H1 (cell line): ENCODE results near the gene EPHA1. TPM values are rescaled to one million over a fixed set of nuclear protein-coding genes. Genes with fewer than 3 reads are reported as not detected.
A peak's percentile ranks its signal among the peaks of the same experiment; 100 is the strongest.

Experiments
- CTCF ChIA-PET: fragments of 300-600 bp; sonication (Branson Sonifier 250); formaldehyde crosslinking; loops from one replicate; lab custom pipeline; 2021; ENCODE audit not compliant: partially characterized antibody; lab: Charles Lee
- POLR2A ChIA-PET: fragments of 300-600 bp; sonication (Branson Sonifier 250); formaldehyde crosslinking; loops from one replicate; lab custom pipeline; 2021; ENCODE audit warnings: inconsistent platforms; ENCODE audit not compliant: partially characterized antibody; lab: Charles Lee
- DNase-seq, 2 experiments: peaks; one replicate each; pipeline versions ENCODE4 v3.0.0 to v3.0.0-alpha.2; 2010 to 2022; ENCODE audit warnings: low spot score in 2 of 2, low read depth in 1 of 2, mixed read lengths in 1 of 2
- FAIRE-seq: peaks from 2 replicates; lab custom pipeline; 2011; peaks lifted over from hg19 to GRCh38; lab: Jason Lieb, UNC
- H2AFZ ChIP-seq: 2 replicates; pipeline ENCODE4 v1.8.1; 2012; ENCODE audit warnings: low read length, inconsistent platforms
- H2AK5ac ChIP-seq: 2 replicates; pipeline ENCODE4 v1.6.1; 2013; ENCODE audit warnings: low read depth, low read length
- H2BK120ac ChIP-seq: replicated peaks from 2 replicates; pipeline ENCODE3; 2013; ENCODE audit warnings: low read depth, low read length, inconsistent platforms
- H2BK12ac ChIP-seq: 2 replicates; pipeline ENCODE4 v1.6.1; 2013; ENCODE audit warnings: low read depth, low read length
- H2BK15ac ChIP-seq: 2 replicates; pipeline ENCODE4 v1.6.1; 2013; ENCODE audit warnings: low read length
- H2BK20ac ChIP-seq: 2 replicates; pipeline ENCODE4 v1.6.1; 2013; ENCODE audit warnings: low read length
- H2BK5ac ChIP-seq: 2 replicates; pipeline ENCODE4 v1.6.1; 2013; ENCODE audit warnings: low read depth, low read length
- H3K14ac ChIP-seq: 2 replicates; pipeline ENCODE4 v1.6.1; 2013; ENCODE audit warnings: inconsistent platforms; ENCODE audit not compliant: insufficient read length
- H3K18ac ChIP-seq: 2 replicates; pipeline ENCODE4 v1.6.1; 2013; ENCODE audit warnings: low read length; ENCODE audit errors: extremely low read depth
- H3K23ac ChIP-seq: 2 replicates; pipeline ENCODE4 v1.6.1; 2013; ENCODE audit warnings: inconsistent platforms; ENCODE audit not compliant: insufficient read length
- H3K23me2 ChIP-seq: 2 replicates; pipeline ENCODE4 v1.6.1; 2013; ENCODE audit warnings: low read depth, low read length
- H3K27ac ChIP-seq: 2 replicates; pipeline ENCODE4 v1.6.1; 2011; ENCODE audit warnings: low read depth, low read length, inconsistent platforms
- H3K27me3 ChIP-seq, 4 experiments: replicated peaks in 1 of 4; 1 replicate in 1 of 4; 2 replicates in 3 of 4; pipeline versions ENCODE4 v1.6.1 to v1.8.1; 2011 to 2013; ENCODE audit warnings: low read length in 3 of 4, mild to moderate bottlenecking in 3 of 4, inconsistent platforms in 2 of 4, mixed read lengths in 2 of 4, moderate library complexity in 1 of 4; ENCODE audit not compliant: control insufficient read depth in 3 of 4, insufficient read depth in 3 of 4; ENCODE audit errors: extremely low read depth in 1 of 4
- H3K36me3 ChIP-seq, 4 experiments: 2 replicates each; pipeline versions ENCODE4 v1.6.1 to v1.8.1; 2011 to 2013; ENCODE audit warnings: mild to moderate bottlenecking in 4 of 4, low read length in 3 of 4, moderate library complexity in 2 of 4, control low read depth in 1 of 4, inconsistent platforms in 1 of 4; ENCODE audit not compliant: insufficient read depth in 4 of 4, control insufficient read depth in 2 of 4
- H3K4ac ChIP-seq: replicated peaks from 2 replicates; pipeline ENCODE3; 2013; ENCODE audit warnings: low read length, low read depth, mixed read lengths, inconsistent platforms; ENCODE audit not compliant: insufficient read length
- H3K4me1 ChIP-seq, 4 experiments: replicated peaks in 1 of 4; 1 replicate in 1 of 4; 2 replicates in 3 of 4; pipeline versions ENCODE4 v1.6.1 to v1.8.1; 2011 to 2013; ENCODE audit warnings: low read length in 3 of 4, inconsistent platforms in 2 of 4, mixed read lengths in 1 of 4; ENCODE audit not compliant: insufficient read depth in 4 of 4, control insufficient read depth in 3 of 4
- H3K4me2 ChIP-seq, 2 experiments: 2 replicates each; pipeline versions ENCODE4 v1.6.1 to v1.8.1; 2011 to 2013; ENCODE audit warnings: low read depth in 2 of 2, low read length in 2 of 2, control low read depth in 1 of 2, inconsistent platforms in 1 of 2, mild to moderate bottlenecking in 1 of 2; ENCODE audit not compliant: insufficient read depth in 1 of 2
- H3K4me3 ChIP-seq, 4 experiments: fragments of 200-600, 300-600 bp in 1 of 4; sonication (generic), shearing (Covaris generic), sonication (Bioruptor Twin) in 1 of 4; 2 replicates each; pipeline versions ENCODE4 v1.5.1 to v1.8.1; 2011 to 2016; ENCODE audit warnings: low read length in 4 of 4, low read depth in 3 of 4, control low read depth in 2 of 4, inconsistent platforms in 2 of 4, mild to moderate bottlenecking in 2 of 4, mixed read lengths in 1 of 4, moderate library complexity in 1 of 4; ENCODE audit not compliant: insufficient read depth in 2 of 4; ENCODE audit errors: extremely low read depth in 1 of 4
- H3K56ac ChIP-seq: replicated peaks from 2 replicates; pipeline ENCODE3; 2013; ENCODE audit warnings: low read depth, mild to moderate bottlenecking, mixed read lengths, low read length, inconsistent platforms; ENCODE audit not compliant: insufficient read length
- H3K79me1 ChIP-seq: 2 replicates; pipeline ENCODE4 v1.6.1; 2013; ENCODE audit warnings: low read depth, low read length, control low read depth
- H3K79me2 ChIP-seq, 2 experiments: 2 replicates each; pipeline versions ENCODE4 v1.6.1 to v1.8.1; 2012 to 2013; ENCODE audit warnings: low read length in 2 of 2, mild to moderate bottlenecking in 2 of 2, inconsistent platforms in 1 of 2; ENCODE audit not compliant: insufficient read depth in 2 of 2, control insufficient read depth in 1 of 2
- H3K9ac ChIP-seq, 4 experiments: replicated peaks in 1 of 4; 1 replicate in 1 of 4; 2 replicates in 3 of 4; pipeline versions ENCODE4 v1.6.1 to v1.8.1; 2011 to 2013; ENCODE audit warnings: low read depth in 3 of 4, low read length in 3 of 4, control low read depth in 2 of 4, mild to moderate bottlenecking in 2 of 4, moderate library complexity in 2 of 4, inconsistent platforms in 1 of 4; ENCODE audit errors: extremely low read depth in 1 of 4
- H3K9me3 ChIP-seq, 2 experiments: 2 replicates each; pipeline versions ENCODE4 v1.6.1 to v1.8.1; 2012 to 2013; ENCODE audit warnings: mild to moderate bottlenecking in 2 of 2, moderate library complexity in 2 of 2, control low read depth in 1 of 2, inconsistent platforms in 1 of 2, low read depth in 1 of 2, low read length in 1 of 2, mixed read lengths in 1 of 2; ENCODE audit not compliant: insufficient read depth in 2 of 2
- H4K20me1 ChIP-seq, 2 experiments: replicated peaks in 1 of 2; 2 replicates each; pipeline versions ENCODE3 to v1.8.1; 2011 to 2013; ENCODE audit warnings: inconsistent platforms in 2 of 2, low read length in 2 of 2, mild to moderate bottlenecking in 1 of 2; ENCODE audit not compliant: insufficient read depth in 2 of 2, control insufficient read depth in 1 of 2
- H4K5ac ChIP-seq: 2 replicates; pipeline ENCODE4 v1.6.1; 2013; ENCODE audit warnings: low read length, low read depth, mixed read lengths, inconsistent platforms; ENCODE audit not compliant: insufficient read length
- H4K8ac ChIP-seq: 2 replicates; pipeline ENCODE4 v1.8.0; 2013; ENCODE audit warnings: mild to moderate bottlenecking, moderate library complexity, low read length, inconsistent platforms; ENCODE audit not compliant: insufficient read depth; ENCODE audit errors: extremely low read depth
- H4K91ac ChIP-seq: replicated peaks from 2 replicates; pipeline ENCODE3; 2013; ENCODE audit warnings: low read length, mixed read lengths, inconsistent platforms; ENCODE audit not compliant: insufficient read length
- SP2 ChIP-seq: IDR thresholded peaks from 2 replicates; pipeline ENCODE4 v1.6.1; 2012; ENCODE audit warnings: mild to moderate bottlenecking, low read length, inconsistent platforms
- WGBS, 2 experiments: shearing (Covaris generic) in 1 of 2; methylation state at CpG; one replicate each; pipeline versions ENCODE4 v1.1.6 to v1.1.7; 2013 to 2015; ENCODE audit warnings: low lambda C conversion rate in 2 of 2, mixed read lengths in 2 of 2, inconsistent platforms in 1 of 2, low coverage in 1 of 2, missing lambda C conversion rate in 1 of 2; ENCODE audit not compliant: insufficient replicate concordance in 2 of 2, insufficient coverage in 1 of 2, insufficient read length in 1 of 2; ENCODE audit errors: extremely low coverage in 1 of 2, missing lambda C conversion rate in 1 of 2; 5-methylcytosine and 5-hydroxymethylcytosine counted together
- polyA plus RNA-seq, 7 experiments: library from polyadenylated mRNA; depleted of rRNA in 3 of 7; stranded (reverse) in 5 of 7; unstranded in 2 of 7; fragments of >200 nt in 5 of 7; fragments of 200-250 nt in 2 of 7; gene quantifications; 1 replicate in 5 of 7; 2 replicates in 1 of 7; 4 replicates in 1 of 7; pipeline versions ENCODE4 v1.2.1 to v1.2.3, GENCODE V29; 2011 to 2013; ENCODE audit warnings: missing spikeins in 2 of 7, mixed read lengths in 2 of 7
- total RNA-seq: library from RNA; stranded (reverse); fragmentation: NEBNext Ultra II Directional; extraction: Animal tissue kit (Norgen Biotek cat#: 25700); gene quantifications from 2 replicates; pipeline ENCODE4 v1.2.1, GENCODE V29; 2021

EPHA1 gene
- total and polyA plus RNA-seq, 2 of the 8 experiments (the other 6 are each of a cell fraction or from before 2014, with no cell fraction given) = 86.5 to 133 TPM

GRCh38 chr7:143352531-143353002 lies 56.1 kb downstream of the EPHA1 start:
- DNase-seq = no peak
- POLR2A ChIA-PET = interaction anchor here (0.9 to 1.2 kb wide), 2 partner anchors 32 to 35 kb away, joined by 3 to 4 read pairs; no protein-coding TSS in a partner anchor
- no peak for TF ChIP-seq SP2

More at GRCh38 chr7:143352531-143353002, 56.1 kb downstream of the EPHA1 start:
- H2BK20ac ChIP-seq = no peak overlapping the region
- no peak overlapping the region for H3K4me2 ChIP-seq
- no peaks in the 10 kb centered on the region for H3K23me2 ChIP-seq
- H4K8ac ChIP-seq = no peak overlapping the region
- peaks cover 0 to 8% (median 2%) of the 10 kb centered on the region in 4 experiments; a peak in 2 of 7 replicates for H3K4me1 ChIP-seq
- H2BK15ac ChIP-seq = 0 out of 2 replicates have a peak overlapping the region, but pooled peaks have one; percentile 76
- no peak overlapping the region for H3K27ac ChIP-seq
- WGBS, 2 experiments = 87% methylated on average over 11 of the region's 11 CpGs; no CpG with 5 or more reads in 1 of the 2 experiments
- H3K23ac ChIP-seq = no peak overlapping the region
- no peak overlapping the region for H2AFZ ChIP-seq
- H3K4ac ChIP-seq = no peak overlapping the region
- H2AK5ac ChIP-seq = no peak overlapping the region
- H3K9me3 ChIP-seq = no peaks in the 10 kb centered on the region
- no peak overlapping the region for H3K18ac ChIP-seq
- no peak overlapping the region for H2BK12ac ChIP-seq
- H3K79me1 ChIP-seq = no peaks in the 10 kb centered on the region
- no peak for FAIRE-seq
- H3K36me3 ChIP-seq = peaks cover 2 to 25% (median 14%) of the 10 kb centered on the region in 4 experiments; a peak in 6 of 8 replicates
- no peak overlapping the region for H4K91ac ChIP-seq
- H3K4me3 ChIP-seq = no peak overlapping the region
- H3K9ac ChIP-seq = no peak overlapping the region
- H4K20me1 ChIP-seq = no peaks in the 10 kb centered on the region
- H3K56ac ChIP-seq = no peak overlapping the region
- H3K14ac ChIP-seq = no peak overlapping the region
- no peak overlapping the region for H2BK5ac ChIP-seq
- H3K79me2 ChIP-seq = no peaks in the 10 kb centered on the region
- no peak overlapping the region for H2BK120ac ChIP-seq
- H4K5ac ChIP-seq = no peak overlapping the region
- H3K27me3 ChIP-seq = no peaks in the 10 kb centered on the region
- CTCF ChIA-PET = interaction anchor here (0.7 to 1.1 kb wide), 4 partner anchors 9 to 36 kb away, joined by 3 to 5 read pairs (median 4); no protein-coding TSS in a partner anchor
